AG08396 (cell line): ENCODE results near the gene CD19.
"Not testable (repeated sequence)": the region's sequence is repeated elsewhere in the genome, so short reads cannot be mapped to it uniquely, and the experiment has no call there.

Experiments used
- DNase-seq: peaks from one replicate; pipeline ENCODE4 v3.0.0; 2012; ENCODE audit warnings: low spot score, mixed read lengths

CD19 gene

GRCh38 chr16:28936784-28937155 is 5.0 kb downstream of the CD19 start:
- no peak for DNase-seq

GRCh38 chr16:28937222-28937876 is 5.6 kb downstream of the CD19 start:
- DNase-seq, result no peak

- no peak for DNase-seq
These were observed 7.0 kb downstream of the CD19 start for GRCh38 chr16:28938721-28939120.

GRCh38 chr16:28939825-28940224 is 8.1 kb downstream of the CD19 start:
- DNase-seq, result not testable (repeated sequence)

DNA sequence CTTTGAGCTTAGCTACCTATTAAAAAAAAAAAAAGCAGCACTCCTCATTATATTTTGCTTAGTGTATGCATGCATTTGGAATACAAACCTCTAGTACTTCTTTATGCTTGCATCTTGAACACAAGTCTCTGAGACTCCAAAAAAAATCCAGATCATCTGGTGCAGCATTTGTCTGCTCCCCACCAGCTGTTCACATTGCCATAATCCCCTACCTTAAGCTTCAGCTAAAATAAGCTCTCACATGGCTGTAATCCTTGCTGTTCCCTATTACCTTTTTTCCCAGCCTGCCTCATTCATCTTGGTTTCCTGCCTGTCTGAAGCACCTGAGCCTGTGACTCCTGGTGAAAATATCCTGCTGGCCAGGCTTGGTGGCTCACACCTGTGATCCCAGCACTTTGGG is 11.5 kb downstream of the CD19 start:
- no peak for DNase-seq

GRCh38 chr16:28946681-28947080 is 14.9 kb downstream of the CD19 start:
- DNase-seq, result no peak

DNA sequence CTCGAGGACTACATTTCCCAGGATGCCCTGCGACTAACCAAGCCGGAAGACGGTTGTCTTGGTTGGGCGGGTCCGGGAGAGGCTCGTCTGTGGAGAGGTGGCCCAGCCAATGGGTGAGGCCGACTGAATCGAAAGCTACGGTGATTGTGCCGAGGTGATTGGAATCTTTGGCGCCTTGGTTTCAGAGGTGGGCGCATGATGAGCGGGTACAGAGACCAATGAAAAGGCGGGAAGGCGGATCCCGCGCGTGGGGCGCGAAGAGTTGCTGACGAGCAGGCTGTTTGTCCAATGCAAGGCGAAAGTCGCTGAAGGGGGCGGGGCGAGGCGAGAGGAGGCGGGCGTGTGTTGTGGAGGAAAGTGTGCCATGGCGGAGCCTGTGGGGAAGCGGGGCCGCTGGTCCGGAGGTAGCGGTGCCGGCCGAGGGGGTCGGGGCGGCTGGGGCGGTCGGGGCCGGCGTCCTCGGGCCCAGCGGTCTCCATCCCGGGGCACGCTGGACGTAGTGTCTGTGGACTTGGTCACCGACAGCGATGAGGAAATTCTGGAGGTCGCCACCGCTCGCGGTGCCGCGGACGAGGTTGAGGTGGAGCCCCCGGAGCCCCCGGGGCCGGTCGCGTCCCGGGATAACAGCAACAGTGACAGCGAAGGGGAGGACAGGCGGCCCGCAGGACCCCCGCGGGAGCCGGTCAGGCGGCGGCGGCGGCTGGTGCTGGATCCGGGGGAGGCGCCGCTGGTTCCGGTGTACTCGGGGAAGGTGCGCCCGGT is 19.1 kb downstream of the CD19 start, which contains the start of gene NFATC2IP:
NFATC2IP (plus strand) TSS at position 290 of the 762 bp plus-strand sequence; CDS start at position 365, 75 bp downstream.
- peak; percentile 100 for DNase-seq

DNA sequence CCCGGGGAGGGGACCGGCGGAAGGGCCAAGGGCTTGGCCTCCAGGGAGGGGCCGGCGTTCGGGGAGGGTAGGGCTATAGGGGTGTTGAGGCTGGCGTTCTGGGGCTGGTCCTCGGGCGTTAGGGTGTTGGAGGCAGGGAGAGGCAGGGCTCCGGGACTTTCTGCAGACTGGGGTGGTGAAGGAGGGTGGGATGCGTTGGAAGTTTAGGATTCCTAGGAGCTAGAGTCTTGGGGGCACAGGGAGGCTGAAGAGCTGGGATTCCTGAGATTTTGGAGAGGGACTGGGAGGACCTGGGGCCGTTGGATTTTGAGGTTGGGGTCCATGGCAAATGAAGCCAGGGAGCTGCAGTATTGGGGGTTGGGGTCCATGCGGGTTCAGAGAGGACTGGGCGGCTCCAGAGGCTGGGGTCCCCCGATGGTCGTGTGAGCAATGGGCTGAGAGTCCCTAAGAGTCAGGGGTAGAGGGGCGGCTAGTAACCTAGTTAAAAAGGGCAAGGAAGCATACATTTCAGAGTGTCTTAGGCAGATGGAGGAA is 19.7 kb downstream of the CD19 start:
- no peak for DNase-seq

- DNase-seq, result no peak
These were observed 26.4 kb downstream of the CD19 start for GRCh38 chr16:28958216-28958615.

DNA sequence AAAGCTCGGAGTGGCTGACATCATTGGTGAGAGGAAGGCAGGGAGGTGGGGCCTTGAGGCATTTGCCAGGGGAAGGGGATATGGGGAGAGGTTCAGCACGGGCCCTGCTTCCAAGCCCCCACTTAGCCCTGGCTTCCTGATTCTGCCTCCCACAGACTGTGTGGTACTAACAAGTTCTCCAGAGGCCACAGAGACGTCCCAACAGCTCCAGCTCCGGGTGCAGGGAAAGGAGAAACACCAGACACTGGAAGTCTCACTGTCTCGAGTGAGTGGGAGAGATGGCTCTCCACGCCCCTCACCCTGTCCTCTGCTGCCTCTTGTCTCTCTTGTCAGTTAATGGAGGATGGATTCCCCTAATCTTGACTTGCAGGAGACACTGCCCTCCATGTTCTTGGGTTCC is 27.1 kb downstream of the CD19 start:
- no peak for DNase-seq

GRCh38 chr16:28964072-28964471 is 32.3 kb downstream of the CD19 start:
- DNase-seq, result no peak

- no peak for DNase-seq
These were observed 32.7 kb downstream of the CD19 start for GRCh38 chr16:28964496-28964895.

DNA sequence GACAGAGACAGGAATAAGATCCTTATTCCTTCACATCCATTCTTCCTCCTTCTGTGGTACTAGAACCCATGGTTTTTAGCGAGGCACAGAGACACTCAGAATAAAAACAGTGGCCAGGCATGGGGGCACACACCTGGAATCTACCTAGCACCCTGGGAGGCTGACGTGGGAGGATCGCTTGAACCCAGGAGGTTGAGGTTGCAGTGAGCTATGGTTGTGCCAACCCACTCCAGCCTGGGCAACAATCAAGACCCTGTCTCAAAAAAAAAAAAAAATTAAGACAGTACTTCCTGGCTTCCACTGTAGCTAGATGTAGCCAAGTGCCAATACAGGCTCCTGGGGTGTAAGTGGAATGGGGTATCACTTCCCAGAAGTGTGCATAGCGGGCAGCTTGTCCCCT is 35.4 kb downstream of the CD19 start:
- DNase-seq, result no peak

- DNase-seq, result not testable (repeated sequence)
These were observed 37.9 kb downstream of the CD19 start for GRCh38 chr16:28969696-28970095.

GRCh38 chr16:28974007-28974436 is 42.3 kb downstream of the CD19 start:
- peak; percentile 75 for DNase-seq

GRCh38 chr16:28974437-28975157 is 42.8 kb downstream of the CD19 start, which contains the start of gene SPNS1:
Gene SPNS1, plus strand, starts transcription at chr16:28974778. Its CDS starts 374 bp downstream, at chr16:28975152.
- DNase-seq, result peak; percentile 99

DNA sequence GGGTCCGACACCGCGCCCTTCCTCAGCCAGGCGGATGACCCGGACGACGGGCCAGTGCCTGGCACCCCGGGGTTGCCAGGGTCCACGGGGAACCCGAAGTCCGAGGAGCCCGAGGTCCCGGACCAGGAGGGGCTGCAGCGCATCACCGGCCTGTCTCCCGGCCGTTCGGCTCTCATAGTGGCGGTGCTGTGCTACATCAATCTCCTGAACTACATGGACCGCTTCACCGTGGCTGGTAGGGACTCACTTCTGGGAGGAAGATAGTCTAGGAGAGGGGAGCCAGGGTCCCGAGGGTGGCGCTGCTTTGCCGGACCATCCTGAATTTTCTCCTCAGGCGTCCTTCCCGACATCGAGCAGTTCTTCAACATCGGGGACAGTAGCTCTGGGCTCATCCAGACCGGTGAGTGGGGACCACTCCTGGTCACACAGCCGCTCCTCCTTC is 43.4 kb downstream of the CD19 start:
- DNase-seq, result peak; percentile 31

GRCh38 chr16:28977703-28978662 is 46.2 kb downstream of the CD19 start:
- DNase-seq, result no peak

DNA sequence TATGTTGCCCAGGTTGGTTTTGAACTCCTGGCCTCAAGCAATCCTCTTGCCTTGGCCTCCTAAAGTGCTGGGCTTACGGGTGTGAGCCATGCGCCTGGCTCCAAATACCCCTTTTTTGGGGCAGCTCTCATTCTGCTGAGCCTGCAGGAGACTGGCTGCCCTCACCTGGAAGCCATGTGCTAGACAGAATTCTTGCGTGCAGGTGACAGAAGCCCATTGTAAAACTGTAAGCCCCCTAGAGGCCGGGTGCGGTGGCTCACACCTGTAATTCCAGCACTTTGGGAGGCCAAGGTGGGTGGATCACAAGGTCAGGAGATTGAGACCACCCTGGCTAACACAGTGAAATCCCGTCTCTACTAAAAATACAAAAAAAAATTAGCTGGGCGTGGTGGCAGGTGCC is 48.6 kb downstream of the CD19 start:
- not testable (repeated sequence) for DNase-seq

- no peak for DNase-seq
These were observed 49.2 kb downstream of the CD19 start for GRCh38 chr16:28980929-28981328.

DNA sequence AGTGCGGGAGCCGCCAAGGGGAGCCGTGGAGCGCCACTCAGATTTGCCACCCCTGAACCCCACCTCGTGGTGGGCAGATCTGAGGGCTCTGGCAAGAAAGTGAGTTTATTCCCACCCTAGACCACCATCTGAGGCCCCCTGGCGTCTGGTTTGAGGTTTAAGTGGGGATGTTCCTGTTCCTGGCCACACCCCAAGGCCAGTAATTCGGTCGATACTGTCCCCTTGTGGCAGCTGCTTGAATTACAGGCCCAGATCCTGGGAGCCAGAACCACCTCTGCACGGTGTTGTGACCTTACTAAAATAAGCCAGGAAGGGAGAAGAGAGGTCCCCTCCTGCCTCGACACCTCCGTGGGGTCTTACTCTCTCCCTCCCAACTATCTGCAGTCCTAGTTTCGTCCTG is 49.7 kb downstream of the CD19 start:
- DNase-seq, result peak; percentile 47
